HG02885 (cell line): ENCODE data around the gene SLC17A5.
A peak's percentile ranks its signal among the peaks of the same experiment; 100 is the strongest.
"Not testable (repeated sequence)": the region's sequence is repeated elsewhere in the genome, so short reads cannot be mapped to it uniquely, and the experiment has no call there.

Experiments
- ATAC-seq: cut with Tn5 transposase; IDR thresholded peaks from one replicate; pipeline ENCODE4 v1.9.1; 2021; ENCODE audit warnings: mild to moderate bottlenecking; ENCODE audit not compliant: unreplicated experiment, poor library complexity

Gene SLC17A5

GRCh38 chr6:73653571-73654424, at the start of gene SLC17A5:
Gene SLC17A5, minus strand, starts transcription at chr6:73653992. Its CDS starts 106 bp downstream, at chr6:73653886.
- peak; percentile 87 for ATAC-seq

- no peak for ATAC-seq
Measured at GRCh38 chr6:73703466-73703865, 49.7 kb upstream of the SLC17A5 start.

- no peak for ATAC-seq
Measured at GRCh38 chr6:73702444-73702843, 48.7 kb upstream of the SLC17A5 start.

GRCh38 chr6:73699676-73700459, 46.1 kb upstream of the SLC17A5 start:
- ATAC-seq = no peak

- ATAC-seq = no peak
Measured at GRCh38 chr6:73696966-73697655, 43.3 kb upstream of the SLC17A5 start.

- peak; percentile 57 for ATAC-seq
Measured at GRCh38 chr6:73695619-73696421, 42.0 kb upstream of the SLC17A5 start, which contains the start of gene CD109. Gene CD109, plus strand, starts transcription at chr6:73696203. Its CDS starts 13 bp downstream, at chr6:73696216.

- ATAC-seq = no peak
Measured at GRCh38 chr6:73694711-73695411, 41.1 kb upstream of the SLC17A5 start.

GRCh38 chr6:73691512-73691911, 37.7 kb upstream of the SLC17A5 start:
- ATAC-seq = no peak

- ATAC-seq = no peak
Measured at GRCh38 chr6:73690056-73690455, 36.3 kb upstream of the SLC17A5 start.

GRCh38 chr6:73688351-73688750, 34.6 kb upstream of the SLC17A5 start:
- no peak for ATAC-seq

GRCh38 chr6:73683574-73683973, 29.8 kb upstream of the SLC17A5 start:
- ATAC-seq = not testable (repeated sequence)

- ATAC-seq = no peak
Measured at GRCh38 chr6:73680289-73680918, 26.6 kb upstream of the SLC17A5 start.

- not testable (repeated sequence) for ATAC-seq
Measured at GRCh38 chr6:73679846-73680245, 26.1 kb upstream of the SLC17A5 start.

GRCh38 chr6:73679009-73679408, 25.2 kb upstream of the SLC17A5 start:
- no peak for ATAC-seq

- ATAC-seq = peak; percentile 95
Measured at GRCh38 chr6:73675466-73676098, 21.8 kb upstream of the SLC17A5 start.

GRCh38 chr6:73671911-73672685, 18.3 kb upstream of the SLC17A5 start:
- no peak for ATAC-seq

GRCh38 chr6:73669005-73669404, 15.2 kb upstream of the SLC17A5 start:
- no peak for ATAC-seq

- no peak for ATAC-seq
Measured at GRCh38 chr6:73667798-73668197, 14.0 kb upstream of the SLC17A5 start.
